GM23248 (cell line): ENCODE results near the gene HCRT. TPM values are rescaled to one million over a fixed set of nuclear protein-coding genes. Genes with fewer than 3 reads are reported as not detected.
"Not testable (repeated sequence)": the region's sequence is repeated elsewhere in the genome, so short reads cannot be mapped to it uniquely, and the experiment has no call there.

ENCODE experiments used
- DNase-seq: peaks from one replicate; pipeline ENCODE4 v3.0.0-alpha.2; 2015
- H2AFZ ChIP-seq: fragments of 200-600 bp; sonication (generic); 2 replicates; pipeline ENCODE4 v1.6.1; 2016; ENCODE audit warnings: antibody characterized with exemption
- H3F3A ChIP-seq: fragments of 200-600 bp; sonication (generic); 2 replicates; pipeline ENCODE4 v1.6.1; 2016; ENCODE audit warnings: mild to moderate bottlenecking, antibody characterized with exemption, mixed run types; ENCODE audit not compliant: insufficient read depth
- H3K27ac ChIP-seq: fragments of 200-600 bp; sonication (generic); 2 replicates; pipeline ENCODE4 v1.5.1; 2016; ENCODE audit warnings: mild to moderate bottlenecking
- H3K27me3 ChIP-seq: fragments of 200-600 bp; sonication (generic); replicated peaks from 2 replicates; pipeline ENCODE4 v1.6.1; 2016; ENCODE audit warnings: mild to moderate bottlenecking; ENCODE audit not compliant: insufficient read depth
- H3K36me3 ChIP-seq: fragments of 200-600 bp; sonication (generic); 2 replicates; pipeline ENCODE4 v1.6.1; 2016; ENCODE audit warnings: low read depth, mild to moderate bottlenecking
- H3K4me1 ChIP-seq: fragments of 200-600 bp; sonication (generic); 2 replicates; pipeline ENCODE4 v1.6.1; 2016; ENCODE audit warnings: mild to moderate bottlenecking; ENCODE audit not compliant: insufficient read depth
- H3K4me2 ChIP-seq: fragments of 200-600 bp; sonication (generic); one replicate; pipeline ENCODE4 v1.6.1; 2016; ENCODE audit warnings: mild to moderate bottlenecking; ENCODE audit not compliant: unreplicated experiment
- H3K4me3 ChIP-seq: fragments of 200-600 bp; sonication (generic); 2 replicates; pipeline ENCODE4 v1.5.1; 2016; ENCODE audit warnings: mild to moderate bottlenecking
- H3K79me2 ChIP-seq: fragments of 200-600 bp; sonication (generic); 2 replicates; pipeline ENCODE4 v1.6.1; 2016; ENCODE audit warnings: mild to moderate bottlenecking; ENCODE audit not compliant: insufficient read depth
- H3K9ac ChIP-seq: fragments of 200-600 bp; sonication (generic); 2 replicates; pipeline ENCODE4 v1.6.1; 2016; ENCODE audit warnings: mild to moderate bottlenecking
- H3K9me2 ChIP-seq: fragments of 200-600 bp; sonication (generic); 2 replicates; pipeline ENCODE4 v1.6.1; 2016; ENCODE audit warnings: mixed run types, mild to moderate bottlenecking, moderate library complexity; ENCODE audit not compliant: insufficient read depth
- H3K9me3 ChIP-seq: fragments of 200-600 bp; sonication (generic); one replicate; pipeline ENCODE4 v1.6.1; 2017; ENCODE audit warnings: low read depth
- H4K20me1 ChIP-seq: fragments of 200-600 bp; sonication (generic); 2 replicates; pipeline ENCODE4 v1.6.0; 2016; ENCODE audit not compliant: insufficient read depth
- EZH2 ChIP-seq: fragments of 200-600 bp; sonication (generic); IDR thresholded peaks from 2 replicates; pipeline ENCODE4 v1.6.1; 2018; ENCODE audit warnings: antibody characterized with exemption, mild to moderate bottlenecking; ENCODE audit not compliant: insufficient read depth, poor library complexity, severe bottlenecking
- EZH2phosphoT487 ChIP-seq: fragments of 200-600 bp; sonication (generic); IDR thresholded peaks from 2 replicates; pipeline ENCODE4 v1.6.1; 2018; ENCODE audit warnings: antibody characterized with exemption, moderate library complexity, mild to moderate bottlenecking, low read depth; ENCODE audit not compliant: insufficient read depth
- WGBS, 2 experiments: methylation state at CpG; one replicate each; pipeline ENCODE4 v1.1.6; 2015 to 2017; ENCODE audit warnings: low lambda C conversion rate in 2 of 2, low coverage in 1 of 2; ENCODE audit errors: missing lambda C conversion rate in 2 of 2; 5-methylcytosine and 5-hydroxymethylcytosine counted together
- in situ Hi-C: fragments of 300-500 bp; cut with MboI; formaldehyde crosslinking; loops from 2 replicates; pipeline ENCODE4 v1.15.0; 2020
- polyA plus RNA-seq: library from polyadenylated mRNA; unstranded; fragments of >200 nt; fragmentation: Nextera tagmentation; extraction: Ambion mirVana; gene quantifications from 2 replicates; pipeline ENCODE4 v1.2.1, GENCODE V29; 2016
- total RNA-seq: library from RNA; depleted of rRNA; stranded (reverse); fragments of >200 nt; shearing (Covaris generic); gene quantifications from 2 replicates; pipeline ENCODE4 v1.2.3, GENCODE V29; 2014

The HCRT gene
- total and polyA plus RNA-seq, 2 experiments from 2014 or later: not detected

GRCh38 chr17:42189651-42189965 lies 4.4 kb upstream of the HCRT start:
- H3K36me3 ChIP-seq: no peaks in the 10 kb centered on the region
- in situ Hi-C loops: no loop called here
- no peak for DNase-seq
- no peak for TF ChIP-seq EZH2phosphoT487
- no peak for TF ChIP-seq EZH2
- no peaks in the 10 kb centered on the region for H3K79me2 ChIP-seq
- H3K27me3 ChIP-seq: no peaks in the 10 kb centered on the region
- H3F3A ChIP-seq: no peaks in the 10 kb centered on the region
- H3K4me1 ChIP-seq: 0 out of 2 replicates have a peak, but pooled peaks cover 1% of the 10 kb centered on the region
- H3K4me2 ChIP-seq: no peak overlapping the region
- 62 to 73% methylated on average over 4 to 11 of the region's 11 CpGs for WGBS, 2 experiments
- no peaks in the 10 kb centered on the region for H3K9me3 ChIP-seq
- no peak overlapping the region for H3K4me3 ChIP-seq
- H3K27ac ChIP-seq: no peak overlapping the region
- H4K20me1 ChIP-seq: no peaks in the 10 kb centered on the region
- no peak overlapping the region for H3K9ac ChIP-seq
- H3K9me2 ChIP-seq: no peaks in the 10 kb centered on the region
- H2AFZ ChIP-seq: no peak overlapping the region

GRCh38 chr17:42188749-42189650 lies 3.7 kb upstream of the HCRT start:
- H3K9ac ChIP-seq: no peak overlapping the region
- in situ Hi-C loops: no loop called here
- no peak overlapping the region for H2AFZ ChIP-seq
- no peaks in the 10 kb centered on the region for H3K9me2 ChIP-seq
- no peaks in the 10 kb centered on the region for H3F3A ChIP-seq
- no peaks in the 10 kb centered on the region for H3K79me2 ChIP-seq
- H3K4me2 ChIP-seq: no peak overlapping the region
- no peak overlapping the region for H3K4me3 ChIP-seq
- no peaks in the 10 kb centered on the region for H3K36me3 ChIP-seq
- no peaks in the 10 kb centered on the region for H4K20me1 ChIP-seq
- H3K9me3 ChIP-seq: no peaks in the 10 kb centered on the region
- no peak for DNase-seq
- H3K4me1 ChIP-seq: 0 out of 2 replicates have a peak, but pooled peaks cover 4% of the 10 kb centered on the region
- TF ChIP-seq EZH2: no peak
- no peak for TF ChIP-seq EZH2phosphoT487
- no peaks in the 10 kb centered on the region for H3K27me3 ChIP-seq
- H3K27ac ChIP-seq: no peak overlapping the region
- WGBS, 2 experiments: 68 to 71% methylated on average over 19 of the region's 19 CpGs

- no peaks in the 10 kb centered on the region for H3F3A ChIP-seq
- in situ Hi-C loops: no loop called here
- peaks cover 11% of the 10 kb centered on the region; the same call in 1 of the 2 replicates for H3K4me1 ChIP-seq
- no peaks in the 10 kb centered on the region for H3K9me2 ChIP-seq
- no peaks in the 10 kb centered on the region for H3K36me3 ChIP-seq
- no peak for DNase-seq
- TF ChIP-seq EZH2phosphoT487 (no peak), EZH2 (no peak)
- 75 to 82% methylated on average over 2 of the region's 2 CpGs for WGBS, 2 experiments
- H3K27ac ChIP-seq: no peak overlapping the region
- H3K4me2 ChIP-seq: no peak overlapping the region
- H3K27me3 ChIP-seq: no peaks in the 10 kb centered on the region
- H3K4me3 ChIP-seq: no peak overlapping the region
- H3K9ac ChIP-seq: no peak overlapping the region
- no peaks in the 10 kb centered on the region for H3K79me2 ChIP-seq
- no peaks in the 10 kb centered on the region for H4K20me1 ChIP-seq
- no peaks in the 10 kb centered on the region for H3K9me3 ChIP-seq
- H2AFZ ChIP-seq: no peak overlapping the region
Measured at GRCh38 chr17:42187833-42188232, 2.6 kb upstream of the HCRT start.

- H3K4me2 ChIP-seq, H3F3A ChIP-seq, H3K9me2 ChIP-seq, H4K20me1 ChIP-seq, H3K79me2 ChIP-seq, H3K9me3 ChIP-seq, H3K27me3 ChIP-seq, H3K9ac ChIP-seq, in situ Hi-C loops, H3K36me3 ChIP-seq, H3K27ac ChIP-seq, DNase-seq, H3K4me3 ChIP-seq, H2AFZ ChIP-seq: not testable (repeated sequence)
- WGBS, 2 experiments: 86 to 88% methylated on average over 5 of the region's 5 CpGs
- H3K4me1 ChIP-seq: peaks cover 11% of the 10 kb centered on the region; the same call in 1 of the 2 replicates
Measured at GRCh38 chr17:42186191-42186590, 939 bp upstream of the HCRT start.
